ENCODE results near the gene MYL9. TPM values are rescaled to one million over a fixed set of nuclear protein-coding genes. Genes with fewer than 3 reads are reported as not detected.

Gene MYL9
- total and polyA plus RNA-seq, 2 experiments from 2014 or later, result 579 to 1,624 TPM

- DNase-seq (ENCODE audit: low read depth in 1 of 2, low spot score in 1 of 2), result no peak
- Histone ChIP-seq H3K27me3 (no peaks in the 10 kb centered on the region), H3K4me3 (no peak overlapping the region), H3K36me3 (peaks cover 36% of the 10 kb centered on the region), H3K9me3 (ENCODE audit: low read depth) (no peaks in the 10 kb centered on the region), H3K27ac (peak overlapping the region; percentile 86), H3K4me1 (ENCODE audit: low read depth) (peaks cover 4% of the 10 kb centered on the region)
- no peak for TF ChIP-seq CTCF (IDR thresholded peaks at IDR 0.05; ENCODE audit: low read depth, low read length)
Observed at GRCh38 chr20:36548704-36549627, 7.6 kb downstream of the MYL9 start.

DNA sequence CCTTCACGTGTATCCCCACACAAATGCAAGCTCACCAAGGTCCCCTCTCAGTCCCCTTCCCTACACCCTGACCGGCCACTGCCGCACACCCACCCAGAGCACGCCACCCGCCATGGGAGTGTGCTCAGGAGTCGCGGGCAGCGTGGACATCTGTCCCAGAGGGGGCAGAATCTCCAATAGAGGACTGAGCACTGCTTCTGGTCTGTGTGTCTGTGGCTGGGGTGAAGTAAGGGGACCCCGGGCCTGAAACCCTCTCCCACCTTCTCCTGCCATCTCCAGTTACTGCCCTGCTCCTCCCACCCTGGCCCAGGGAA lies 8.3 kb downstream of the MYL9 start:
- Histone ChIP-seq H3K4me1 (ENCODE audit: low read depth) (no peaks in the 10 kb centered on the region), H3K27ac (peak overlapping the region; percentile 86), H3K36me3 (peaks cover 36% of the 10 kb centered on the region), H3K27me3 (no peaks in the 10 kb centered on the region), H3K9me3 (ENCODE audit: low read depth) (no peaks in the 10 kb centered on the region), H3K4me3 (no peak overlapping the region)
- no peak for TF ChIP-seq CTCF (IDR thresholded peaks at IDR 0.05; ENCODE audit: low read depth, low read length)
- DNase-seq (ENCODE audit: low read depth in 1 of 2, low spot score in 1 of 2), result no peak

GRCh38 chr20:36549942-36550789 lies 8.8 kb downstream of the MYL9 start:
- no peak for TF ChIP-seq CTCF (IDR thresholded peaks at IDR 0.05; ENCODE audit: low read depth, low read length)
- Histone ChIP-seq H3K36me3 (peaks cover 31% of the 10 kb centered on the region), H3K27me3 (no peaks in the 10 kb centered on the region), H3K4me3 (no peak overlapping the region), H3K4me1 (ENCODE audit: low read depth) (no peaks in the 10 kb centered on the region), H3K27ac (peak overlapping the region; percentile 86), H3K9me3 (ENCODE audit: low read depth) (no peaks in the 10 kb centered on the region)
- DNase-seq (ENCODE audit: low read depth in 1 of 2, low spot score in 1 of 2), result peak in 1 of 2 donors; percentile 25

- H3K27me3 ChIP-seq, result no peaks in the 10 kb centered on the region
- no peak for TF ChIP-seq CTCF (IDR thresholded peaks at IDR 0.05; ENCODE audit: low read depth, low read length)
- H3K36me3 ChIP-seq, result peaks cover 25% of the 10 kb centered on the region
- no peaks in the 10 kb centered on the region for H3K9me3 ChIP-seq (ENCODE audit: low read depth)
- H3K4me1 ChIP-seq (ENCODE audit: low read depth), result no peaks in the 10 kb centered on the region
- peak in 1 of 2 donors; percentile 35 for DNase-seq (ENCODE audit: low read depth in 1 of 2, low spot score in 1 of 2)
- H3K4me3 ChIP-seq, result no peak overlapping the region
- peak overlapping the region; percentile 86 for H3K27ac ChIP-seq
Observed at GRCh38 chr20:36550790-36551299, 9.5 kb downstream of the MYL9 start.

DNA sequence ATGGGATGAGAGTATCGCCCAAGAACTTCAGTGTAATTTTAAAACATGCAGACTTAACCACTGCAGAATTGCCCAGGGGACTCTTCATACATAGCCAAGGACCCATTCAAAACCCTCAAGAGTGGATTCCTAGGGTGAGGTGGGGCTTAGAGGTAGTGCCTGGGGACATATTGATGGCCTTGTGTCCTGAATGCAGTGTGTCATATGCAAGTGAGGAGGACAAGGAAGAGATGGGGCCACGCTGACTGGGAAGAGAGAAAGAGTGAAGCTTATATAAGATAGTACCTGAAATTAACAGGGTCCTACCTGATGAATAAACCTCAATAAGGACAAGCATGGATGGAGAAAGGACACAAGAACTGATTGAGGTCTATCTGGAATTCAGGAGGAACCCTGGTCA lies 13.9 kb downstream of the MYL9 start:
- Histone ChIP-seq H3K4me3 (no peak overlapping the region), H3K4me1 (ENCODE audit: low read depth) (no peaks in the 10 kb centered on the region), H3K27ac (no peak overlapping the region), H3K27me3 (no peaks in the 10 kb centered on the region), H3K36me3 (no peaks in the 10 kb centered on the region), H3K9me3 (ENCODE audit: low read depth) (no peaks in the 10 kb centered on the region)
- no peak for TF ChIP-seq CTCF (IDR thresholded peaks at IDR 0.05; ENCODE audit: low read depth, low read length)
- no peak for DNase-seq (ENCODE audit: low read depth in 1 of 2, low spot score in 1 of 2)

Measured in cardiac muscle cell (in vitro differentiated cells and primary cell).